Astrocyte of the spinal cord (primary cell): ENCODE data around the gene LSM4.
"Not testable (repeated sequence)": the region's sequence is repeated elsewhere in the genome, so short reads cannot be mapped to it uniquely, and the experiment has no call there.

Experiments
- DNase-seq: peaks from one replicate; pipeline ENCODE4 v3.0.0; 2011; ENCODE audit warnings: low read depth, low spot score
- H3K4me3 ChIP-seq: 2 replicates; pipeline ENCODE4 v1.5.1; 2011; ENCODE audit warnings: low read depth, mild to moderate bottlenecking, low read length, moderate library complexity
- CTCF ChIP-seq: IDR thresholded peaks from 2 replicates; pipeline ENCODE4 v1.5.1; 2012; ENCODE audit warnings: low read depth, mild to moderate bottlenecking, low read length, inconsistent platforms
- in situ Hi-C: cut with HindIII; loops from 2 replicates; pipeline ENCODE4 v1.10.0; 2017; ENCODE audit warnings: low sequenced_read_pairs

LSM4 gene

GRCh38 chr19:18362934-18363542 lies 40.2 kb upstream of the LSM4 start:
- H3K4me3 ChIP-seq, result no peak overlapping the region
- in situ Hi-C loops, result no loop called here
- TF ChIP-seq CTCF, result no peak
- no peak for DNase-seq

DNA sequence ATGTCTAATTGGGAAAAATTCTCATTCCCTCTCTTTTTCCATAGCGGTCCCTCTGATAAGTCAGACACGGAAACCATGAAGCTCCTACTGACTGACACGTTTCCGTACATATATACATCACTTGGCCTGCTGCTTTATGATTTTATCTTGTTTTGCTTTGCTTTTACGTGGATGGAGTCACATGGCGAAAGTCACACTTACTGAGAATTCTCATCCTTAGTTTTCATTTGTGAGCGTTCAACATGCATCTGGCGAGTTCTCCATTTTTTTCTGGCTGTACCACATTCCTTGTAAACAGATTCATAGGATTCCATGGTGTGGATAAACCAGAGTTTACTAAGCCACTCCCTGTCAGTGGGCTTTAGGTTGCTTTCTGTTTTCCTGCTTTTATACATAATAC lies 38.8 kb upstream of the LSM4 start:
- TF ChIP-seq CTCF, result no peak
- H3K4me3 ChIP-seq, result no peak overlapping the region
- DNase-seq, result no peak
- in situ Hi-C loops, result no loop called here

DNA sequence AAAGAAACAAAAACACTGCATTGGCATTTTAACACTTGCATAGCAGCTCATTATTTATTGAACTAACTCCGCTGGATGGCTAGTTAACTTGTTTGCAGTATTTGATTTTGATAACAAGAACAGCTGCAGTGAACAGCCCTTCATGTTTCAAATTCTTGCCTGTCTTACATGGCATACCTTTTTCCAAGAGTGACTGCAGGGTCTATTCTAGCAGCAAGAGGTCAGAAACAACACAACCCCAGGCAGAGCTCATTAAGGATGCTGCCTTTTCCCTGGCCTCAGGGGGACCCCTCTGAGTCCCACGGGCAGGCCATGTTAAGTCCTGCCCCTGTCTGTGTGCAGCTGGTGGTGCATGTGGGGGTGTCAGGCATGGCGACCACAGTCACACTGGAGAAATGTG lies 34.2 kb upstream of the LSM4 start:
- DNase-seq, result no peak
- in situ Hi-C loops, result no loop called here
- no peak overlapping the region for H3K4me3 ChIP-seq
- TF ChIP-seq CTCF, result no peak

- in situ Hi-C loops, H3K4me3 ChIP-seq, DNase-seq: not testable (repeated sequence)
These were observed 31.9 kb upstream of the LSM4 start for GRCh38 chr19:18354743-18355142.

- TF ChIP-seq CTCF, result no peak
- no peak for DNase-seq
- in situ Hi-C loops, result no loop called here
- H3K4me3 ChIP-seq, result no peak overlapping the region
These were observed 30.6 kb upstream of the LSM4 start for GRCh38 chr19:18353378-18354005.

GRCh38 chr19:18351544-18351943 lies 28.7 kb upstream of the LSM4 start:
- in situ Hi-C loops, result no loop called here
- TF ChIP-seq CTCF, result no peak
- H3K4me3 ChIP-seq, result no peak overlapping the region
- no peak for DNase-seq

GRCh38 chr19:18350490-18350889 lies 27.6 kb upstream of the LSM4 start:
- in situ Hi-C loops, result no loop called here

More at GRCh38 chr19:18350490-18350889, 27.6 kb upstream of the LSM4 start:
- no peak for DNase-seq
- no peak overlapping the region for H3K4me3 ChIP-seq
- no peak for TF ChIP-seq CTCF
